GM21576 (cell line): ENCODE data around the gene NDRG2.
"Not testable (repeated sequence)": the region's sequence is repeated elsewhere in the genome, so short reads cannot be mapped to it uniquely, and the experiment has no call there.

Experiments used
- ATAC-seq: cut with Tn5 transposase; IDR thresholded peaks from one replicate; pipeline ENCODE4 v1.9.1; 2021; ENCODE audit warnings: mild to moderate bottlenecking, moderate library complexity; ENCODE audit not compliant: unreplicated experiment

The NDRG2 gene

DNA sequence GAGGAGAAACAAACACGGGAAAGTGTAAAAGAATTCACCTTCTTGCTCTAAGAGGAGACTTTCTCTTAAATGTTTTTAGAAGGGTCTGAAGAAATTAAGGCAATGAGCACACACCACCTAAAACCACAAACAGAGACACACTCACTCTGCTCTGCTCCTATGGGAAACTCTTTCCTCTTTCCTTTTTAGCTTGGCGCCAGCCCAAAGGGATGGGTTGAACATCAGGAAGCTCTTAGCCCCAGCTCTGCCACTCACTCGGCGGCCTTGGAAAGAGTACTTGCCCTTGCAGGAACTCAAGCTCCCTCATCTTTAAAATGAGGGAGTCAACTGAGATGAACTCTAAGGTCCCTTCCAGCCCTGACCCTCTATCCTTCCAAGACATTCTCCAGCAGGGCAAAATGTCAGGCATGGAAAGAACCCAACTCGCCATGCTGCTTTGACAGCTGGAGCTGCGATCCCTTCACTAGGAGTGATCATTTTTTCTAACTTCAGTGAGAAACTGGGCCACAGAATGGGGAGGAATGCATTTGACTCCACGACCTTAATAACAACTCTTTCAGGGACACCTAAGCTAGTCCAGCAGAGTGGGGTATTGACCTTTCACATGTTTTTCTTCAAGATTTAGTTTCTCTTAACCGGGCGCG is 31.8 kb upstream of the NDRG2 start:
- no peak for ATAC-seq

DNA sequence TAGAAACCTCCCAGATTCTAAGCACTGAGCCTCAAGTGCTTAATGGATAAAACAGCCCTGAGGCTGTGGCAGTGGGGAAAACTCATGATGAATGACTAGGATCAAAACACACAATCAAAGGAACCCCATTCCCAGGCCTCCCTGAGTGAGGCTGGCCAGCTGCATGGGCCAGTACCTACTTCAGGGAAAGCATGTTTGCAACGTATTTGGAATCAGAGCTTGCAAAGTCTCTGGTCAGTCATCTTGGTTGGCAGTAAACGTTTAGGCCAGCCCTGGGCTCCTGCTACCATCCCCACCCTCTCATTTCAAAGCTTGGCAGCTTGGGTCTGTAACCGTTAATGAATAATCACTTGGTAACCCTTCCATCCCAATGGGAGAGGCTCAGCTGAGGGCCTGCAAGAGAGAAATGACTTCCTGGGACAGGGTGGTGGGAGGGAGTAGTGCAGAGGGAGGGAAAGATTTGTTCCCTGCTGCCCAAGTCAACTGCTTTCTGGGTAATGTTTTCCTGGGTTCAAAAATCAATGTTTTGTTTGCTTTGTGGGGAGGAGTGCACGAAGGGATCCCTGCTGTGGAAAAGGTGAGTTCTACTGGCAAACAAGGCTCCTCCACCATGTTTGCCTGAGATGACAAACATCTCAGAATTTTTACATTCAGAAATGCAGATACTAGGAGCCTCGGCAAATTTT is 30.7 kb upstream of the NDRG2 start:
- ATAC-seq, result no peak

DNA sequence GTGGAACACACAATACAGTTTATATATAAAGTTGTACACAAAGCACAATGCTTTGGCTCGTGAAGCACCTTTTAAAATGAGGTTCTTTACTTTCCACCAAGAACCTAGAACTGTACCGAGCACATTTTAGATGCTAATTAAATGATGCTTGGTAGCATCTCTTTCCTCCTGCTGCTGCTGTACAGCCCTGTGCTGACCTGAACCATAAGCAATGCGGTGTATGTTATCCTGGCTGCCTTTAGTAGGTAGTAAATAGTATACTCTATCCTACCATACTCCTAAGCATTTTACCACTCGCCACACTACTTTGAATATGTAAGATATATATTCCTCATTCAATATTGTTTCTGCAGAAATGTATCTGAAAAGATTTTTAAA is 29.9 kb upstream of the NDRG2 start:
- ATAC-seq, result no peak

DNA sequence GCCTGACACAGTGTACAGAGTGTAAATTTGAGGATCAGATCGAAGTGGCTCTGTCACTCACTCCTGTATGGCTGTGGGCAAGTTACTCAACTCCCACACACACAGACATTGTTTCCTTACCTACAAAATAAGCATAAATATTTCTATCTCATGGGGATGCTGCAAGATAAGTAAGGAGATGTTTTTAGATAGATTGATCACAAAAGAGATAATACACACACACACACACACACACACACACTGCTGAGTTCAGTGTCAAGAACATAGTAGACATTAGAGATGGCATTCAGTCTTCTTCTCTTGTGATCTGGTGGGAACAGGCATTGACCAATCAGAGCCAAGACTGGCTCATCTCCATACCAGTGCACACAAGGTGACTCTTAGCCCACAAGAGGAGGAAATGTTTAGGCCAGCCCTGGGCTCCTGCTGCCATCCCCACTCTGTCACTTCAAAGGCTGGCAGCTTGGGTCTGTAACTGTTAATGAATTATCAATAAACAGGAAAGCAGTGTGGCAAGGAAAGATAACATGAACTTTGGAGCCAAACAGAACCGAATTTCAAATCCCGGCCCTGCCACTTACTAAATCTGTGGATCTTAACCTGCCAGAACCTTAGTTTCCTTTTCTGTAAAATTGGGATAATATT is 29.4 kb upstream of the NDRG2 start:
- no peak for ATAC-seq

DNA sequence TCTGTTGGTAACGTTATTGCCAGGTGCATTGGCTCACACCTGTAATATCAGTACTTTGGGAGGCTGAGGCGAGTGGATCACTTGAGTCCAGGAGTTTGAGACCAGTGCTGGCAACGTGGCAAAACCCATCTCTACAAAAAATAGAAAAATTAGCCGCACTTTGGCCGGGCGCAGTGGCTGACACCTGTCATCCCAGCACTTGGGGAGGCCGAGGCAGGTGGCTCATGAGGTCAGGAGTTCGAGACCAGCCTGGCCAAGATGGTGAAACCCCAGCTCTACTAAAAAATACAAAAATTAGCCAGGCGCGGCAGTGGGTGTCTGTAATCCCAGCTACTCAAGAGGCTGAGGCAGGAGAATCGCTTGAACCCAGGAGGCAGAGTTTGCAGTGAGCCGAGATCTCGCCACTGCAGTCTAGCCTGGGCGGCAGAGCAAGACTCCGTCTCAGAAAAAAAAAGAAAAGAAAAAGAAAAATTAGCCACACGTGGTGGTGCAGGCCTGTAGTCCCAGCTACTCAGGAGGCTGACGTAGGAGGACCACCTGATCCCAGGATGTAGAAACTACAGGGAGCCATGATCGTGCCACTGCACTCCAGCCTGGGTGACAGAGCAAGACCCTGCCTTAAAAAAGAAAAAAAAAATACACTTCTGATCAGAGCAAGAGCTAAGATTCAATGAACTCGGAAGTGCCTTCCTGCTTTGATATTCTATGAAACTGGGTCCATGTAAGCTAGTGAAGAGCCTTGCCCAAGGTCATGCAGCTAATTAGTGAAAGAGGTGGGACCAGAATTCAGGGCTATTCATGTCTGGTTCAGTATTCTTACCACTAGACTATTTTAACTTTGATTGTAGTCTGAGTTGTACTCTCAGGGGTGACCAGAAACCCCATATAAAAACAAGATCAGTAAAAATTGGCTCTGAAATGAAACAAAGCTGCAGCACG is 28.6 kb upstream of the NDRG2 start:
- ATAC-seq, result no peak

DNA sequence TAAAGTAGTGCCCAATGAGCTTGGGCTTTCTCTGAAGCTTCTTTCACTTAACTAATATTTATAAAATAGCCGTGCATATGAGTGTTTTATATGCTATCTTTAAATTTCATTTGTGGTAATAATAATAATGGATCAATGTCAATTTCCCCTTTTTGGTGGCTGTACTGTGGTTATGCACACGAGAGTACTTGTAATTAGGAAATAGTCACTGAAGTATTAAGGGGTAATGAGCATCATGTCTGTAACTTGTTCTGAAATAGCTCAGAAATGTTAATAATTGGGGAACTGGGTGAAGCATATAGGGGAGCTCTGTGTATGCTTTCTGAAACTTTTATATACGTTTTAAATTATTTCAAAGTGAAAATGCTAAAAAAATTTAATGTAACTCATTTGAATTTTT is 25.7 kb upstream of the NDRG2 start:
- no peak for ATAC-seq

DNA sequence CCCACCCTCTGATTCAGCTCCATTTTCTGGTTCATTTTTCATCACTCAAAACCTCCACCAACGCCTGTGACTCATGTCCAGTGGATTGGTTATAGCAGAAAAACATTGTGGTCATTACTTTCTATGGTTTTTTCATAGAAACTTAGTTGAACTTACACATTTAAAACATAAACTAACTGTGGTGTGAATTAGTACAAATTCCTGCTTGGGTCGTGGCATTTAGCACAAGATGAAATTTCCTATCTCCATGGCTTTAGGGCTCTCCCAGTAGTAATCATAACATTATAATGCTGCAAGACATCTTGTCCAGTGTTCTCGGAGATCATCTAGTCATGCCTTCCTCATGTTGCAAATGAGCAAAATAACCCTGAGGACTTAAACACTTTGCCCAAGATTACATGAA is 24.4 kb upstream of the NDRG2 start:
- ATAC-seq, result no peak

DNA sequence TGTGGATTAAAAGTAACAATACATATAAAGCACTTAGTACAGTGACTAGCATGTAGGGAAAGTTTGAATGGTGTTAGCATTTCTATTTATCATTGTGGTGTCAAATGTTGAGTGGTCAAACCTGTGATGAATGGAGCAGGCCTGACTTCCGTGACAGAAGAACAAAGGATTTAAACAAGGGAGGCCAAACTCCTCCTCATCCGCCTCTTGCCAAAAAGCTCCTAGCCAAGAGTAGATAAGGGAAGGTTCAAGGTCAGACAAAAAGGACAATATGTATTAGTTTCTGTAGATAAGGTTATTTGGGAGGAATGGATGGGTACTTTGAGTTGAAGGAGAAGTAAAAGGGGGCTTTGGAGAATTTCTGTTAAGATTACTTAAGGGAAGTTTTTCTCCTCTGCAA is 23.8 kb upstream of the NDRG2 start:
- ATAC-seq, result no peak

DNA sequence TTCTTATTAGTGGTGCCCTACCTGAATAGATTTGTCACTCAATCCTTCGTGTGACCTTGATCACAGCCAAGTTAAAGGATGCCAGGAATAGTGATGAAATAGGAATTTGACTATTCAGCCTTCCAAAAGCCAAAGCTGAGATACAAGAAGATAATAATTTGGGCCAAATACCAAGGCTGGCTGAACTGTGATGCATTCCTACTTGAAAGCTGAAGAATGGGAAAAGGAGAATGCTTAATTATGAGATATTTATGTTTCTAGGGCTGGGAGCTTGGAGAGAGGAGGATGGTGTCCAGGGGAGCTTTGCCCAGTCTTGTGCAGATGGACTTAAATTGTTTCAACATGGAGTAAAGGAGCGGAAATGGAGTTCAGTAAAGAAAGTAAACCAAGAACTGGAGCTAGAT is 22.5 kb upstream of the NDRG2 start:
- no peak for ATAC-seq

DNA sequence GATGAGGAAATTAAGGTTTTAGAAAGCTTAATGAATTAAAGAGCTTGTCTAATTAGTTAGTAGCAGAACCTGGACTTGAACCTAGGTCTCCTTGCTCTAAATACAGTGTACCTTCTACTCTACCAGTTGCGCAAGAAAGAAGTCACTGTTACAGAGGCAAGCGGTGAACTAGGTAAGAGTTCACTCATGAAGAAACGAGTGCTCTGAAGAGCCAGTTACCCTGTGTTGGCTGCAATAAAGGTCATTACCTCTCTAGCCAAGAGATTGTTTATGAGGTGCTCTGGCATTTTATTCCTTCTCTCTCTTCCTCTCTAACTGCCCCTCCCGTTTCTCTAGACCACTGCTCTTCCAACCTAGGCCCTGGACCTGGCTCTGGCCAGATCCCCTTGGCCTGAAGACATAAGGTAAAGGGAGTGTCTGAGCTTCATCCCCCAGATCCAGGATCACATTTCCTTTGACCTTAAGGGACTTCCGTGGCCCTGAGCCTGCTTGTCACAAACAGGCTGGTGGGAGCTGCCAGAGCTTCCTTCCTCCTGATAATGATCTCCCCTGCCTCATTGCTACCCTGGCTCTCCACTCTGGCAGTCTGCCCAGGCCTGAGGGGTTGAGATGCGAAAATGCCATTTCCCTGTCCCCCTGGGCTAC is 19.2 kb upstream of the NDRG2 start:
- no peak for ATAC-seq

DNA sequence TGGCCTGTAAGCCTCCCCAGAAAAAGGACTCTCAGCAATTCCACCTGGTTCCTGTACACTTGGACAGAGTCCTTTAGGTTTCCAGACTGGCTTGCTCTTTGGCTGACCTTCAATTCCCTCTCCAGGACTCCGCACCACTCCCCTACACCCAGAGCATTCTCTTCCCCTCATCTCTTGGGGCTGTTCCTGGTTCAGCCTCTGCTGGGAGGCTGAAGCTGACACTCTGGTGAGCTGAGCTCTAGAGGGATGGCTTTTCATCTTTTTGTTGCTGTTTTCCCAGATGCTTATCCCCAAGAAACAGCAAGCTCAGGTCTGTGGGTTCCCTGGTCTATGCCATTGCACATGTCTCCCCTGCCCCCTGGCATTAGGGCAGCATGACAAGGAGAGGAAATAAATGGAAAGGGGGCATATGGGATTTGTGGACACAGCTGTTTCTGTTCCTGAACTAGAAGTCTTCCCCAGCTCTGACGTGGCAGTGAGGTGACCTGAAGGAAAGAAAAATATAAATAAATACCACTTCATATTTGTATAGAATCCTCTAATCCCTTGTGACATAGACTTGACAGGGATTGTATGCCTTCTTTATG is 18.6 kb upstream of the NDRG2 start:
- no peak for ATAC-seq

DNA sequence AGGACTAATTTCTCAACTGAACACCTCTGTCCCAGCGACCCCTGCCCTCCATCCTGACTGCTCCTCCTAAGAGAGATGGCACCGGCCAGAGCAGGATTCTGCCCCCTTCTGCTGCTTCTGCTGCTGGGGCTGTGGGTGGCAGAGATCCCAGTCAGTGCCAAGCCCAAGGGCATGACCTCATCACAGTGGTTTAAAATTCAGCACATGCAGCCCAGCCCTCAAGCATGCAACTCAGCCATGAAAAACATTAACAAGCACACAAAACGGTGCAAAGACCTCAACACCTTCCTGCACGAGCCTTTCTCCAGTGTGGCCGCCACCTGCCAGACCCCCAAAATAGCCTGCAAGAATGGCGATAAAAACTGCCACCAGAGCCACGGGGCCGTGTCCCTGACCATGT is 18.1 kb upstream of the NDRG2 start:
- no peak for ATAC-seq

DNA sequence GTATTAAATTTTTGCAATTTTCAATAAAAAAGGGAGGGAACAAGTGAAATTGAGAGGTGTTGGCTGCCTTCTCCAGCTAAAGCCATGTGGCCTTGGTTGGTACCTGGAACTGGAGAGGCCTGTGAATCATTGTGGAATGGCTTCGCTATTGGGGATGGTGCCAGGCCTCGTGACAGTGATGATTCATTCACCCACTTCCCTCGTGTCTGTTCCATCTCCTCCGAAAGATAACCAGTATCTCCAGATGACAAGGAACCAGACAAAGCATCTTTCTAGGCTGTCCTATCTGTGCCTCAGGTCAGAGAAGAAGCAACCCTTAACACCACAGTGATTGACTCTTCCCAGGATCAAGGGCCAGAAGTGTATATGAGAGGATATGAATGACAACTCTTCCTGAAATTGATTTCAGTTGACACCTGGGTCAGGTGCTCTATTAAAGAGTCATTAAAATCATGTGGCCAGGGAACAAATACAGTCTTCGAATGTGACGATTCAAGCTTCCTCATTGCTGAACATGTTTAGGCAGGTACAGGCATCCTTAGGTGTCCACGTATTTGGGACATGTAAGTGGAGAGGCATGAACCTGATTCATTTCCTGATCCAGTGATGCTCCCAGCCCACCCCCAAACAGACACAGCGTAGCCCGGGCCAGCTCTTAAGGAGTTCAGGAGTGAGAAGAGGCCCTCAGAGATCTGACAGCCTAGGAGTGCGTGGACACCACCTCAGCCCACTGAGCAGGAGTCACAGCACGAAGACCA is 17.0 kb upstream of the NDRG2 start, which contains the start of gene RNASE7:
Gene RNASE7 (plus strand): TSS at position 687 of the 758 bp plus-strand sequence. CDS start 631 bp downstream, outside the sequence.
- ATAC-seq, result no peak

DNA sequence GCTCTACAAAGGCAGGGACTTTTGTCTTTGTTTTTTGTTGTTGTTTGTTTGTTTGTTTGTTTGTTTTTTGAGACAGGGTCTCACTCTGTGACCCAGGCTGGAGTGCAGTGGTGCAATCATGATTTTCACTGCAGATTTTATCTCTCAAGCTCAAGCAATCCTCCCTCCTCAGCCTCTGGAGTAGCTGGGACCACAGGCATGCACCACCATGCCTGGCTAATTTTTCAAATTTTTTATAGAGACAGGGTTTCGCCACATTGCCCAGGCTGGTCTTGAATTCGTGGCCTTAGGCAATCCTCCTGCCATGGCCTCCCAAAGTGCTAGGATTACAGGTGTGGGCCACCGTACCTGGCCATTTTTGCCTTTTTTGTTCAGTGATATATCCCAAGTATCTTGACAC is 16.1 kb upstream of the NDRG2 start:
- not testable (repeated sequence) for ATAC-seq

DNA sequence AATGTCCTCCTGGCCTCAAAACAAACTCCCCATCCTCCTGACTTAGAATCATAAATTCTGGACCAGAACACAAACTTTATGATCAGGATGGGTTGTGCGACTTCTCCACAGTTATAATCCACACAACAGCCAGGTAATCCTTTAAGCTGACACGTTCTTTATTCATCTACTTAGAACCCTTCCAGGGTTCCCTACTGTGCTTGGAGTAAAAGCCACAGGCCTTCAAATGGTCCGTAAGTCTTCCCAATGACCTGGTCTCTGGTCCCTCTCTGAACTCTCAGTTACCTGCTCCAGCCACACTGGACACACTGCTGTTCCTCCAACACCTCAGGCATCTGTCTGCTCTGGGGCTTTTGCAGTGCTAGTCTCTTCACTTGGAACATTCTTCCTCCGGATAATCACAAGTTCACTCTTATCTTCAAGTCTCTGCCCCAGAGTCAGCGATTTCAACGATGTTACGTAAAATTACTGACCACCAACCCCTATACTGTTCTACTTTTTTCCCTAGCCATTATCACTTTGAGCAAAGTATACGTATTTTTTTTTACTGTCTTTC is 15.6 kb upstream of the NDRG2 start:
- ATAC-seq, result no peak

DNA sequence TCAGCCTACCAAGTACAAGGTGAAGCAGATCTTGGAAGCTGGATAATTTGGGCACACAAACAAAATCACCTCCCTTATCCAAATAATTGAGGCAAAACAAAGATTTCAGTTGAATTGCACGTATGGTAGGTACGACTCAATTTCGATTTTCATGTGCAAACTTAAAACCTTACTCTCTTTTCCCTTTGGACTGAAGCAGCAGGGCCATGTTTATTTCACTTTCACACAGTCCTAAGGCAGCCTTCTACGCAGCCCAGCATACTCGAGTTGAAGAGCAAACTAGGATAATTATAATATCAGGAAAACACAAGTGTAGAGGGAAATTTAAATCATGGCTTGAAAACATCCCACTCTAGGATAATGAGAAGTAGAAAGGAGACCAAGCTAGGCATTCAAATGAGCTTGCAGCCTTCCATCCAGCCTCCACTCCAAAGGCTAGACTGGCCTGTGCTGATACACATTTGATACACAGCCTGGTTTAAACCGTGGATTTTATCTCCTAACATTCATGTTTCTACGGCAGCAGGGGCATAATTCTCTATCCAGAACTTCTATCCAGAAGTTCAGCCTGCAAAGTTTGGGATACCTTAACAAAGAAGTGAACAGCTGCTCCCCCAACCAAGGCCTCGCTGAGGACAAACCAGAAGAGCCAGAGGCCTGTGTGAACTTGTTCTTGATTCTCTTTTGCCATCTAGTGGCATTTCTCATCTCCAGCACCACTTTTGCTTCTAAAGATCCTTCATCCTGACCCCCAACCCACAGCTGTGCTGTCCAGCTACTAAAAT is 14.9 kb upstream of the NDRG2 start:
- no peak for ATAC-seq

DNA sequence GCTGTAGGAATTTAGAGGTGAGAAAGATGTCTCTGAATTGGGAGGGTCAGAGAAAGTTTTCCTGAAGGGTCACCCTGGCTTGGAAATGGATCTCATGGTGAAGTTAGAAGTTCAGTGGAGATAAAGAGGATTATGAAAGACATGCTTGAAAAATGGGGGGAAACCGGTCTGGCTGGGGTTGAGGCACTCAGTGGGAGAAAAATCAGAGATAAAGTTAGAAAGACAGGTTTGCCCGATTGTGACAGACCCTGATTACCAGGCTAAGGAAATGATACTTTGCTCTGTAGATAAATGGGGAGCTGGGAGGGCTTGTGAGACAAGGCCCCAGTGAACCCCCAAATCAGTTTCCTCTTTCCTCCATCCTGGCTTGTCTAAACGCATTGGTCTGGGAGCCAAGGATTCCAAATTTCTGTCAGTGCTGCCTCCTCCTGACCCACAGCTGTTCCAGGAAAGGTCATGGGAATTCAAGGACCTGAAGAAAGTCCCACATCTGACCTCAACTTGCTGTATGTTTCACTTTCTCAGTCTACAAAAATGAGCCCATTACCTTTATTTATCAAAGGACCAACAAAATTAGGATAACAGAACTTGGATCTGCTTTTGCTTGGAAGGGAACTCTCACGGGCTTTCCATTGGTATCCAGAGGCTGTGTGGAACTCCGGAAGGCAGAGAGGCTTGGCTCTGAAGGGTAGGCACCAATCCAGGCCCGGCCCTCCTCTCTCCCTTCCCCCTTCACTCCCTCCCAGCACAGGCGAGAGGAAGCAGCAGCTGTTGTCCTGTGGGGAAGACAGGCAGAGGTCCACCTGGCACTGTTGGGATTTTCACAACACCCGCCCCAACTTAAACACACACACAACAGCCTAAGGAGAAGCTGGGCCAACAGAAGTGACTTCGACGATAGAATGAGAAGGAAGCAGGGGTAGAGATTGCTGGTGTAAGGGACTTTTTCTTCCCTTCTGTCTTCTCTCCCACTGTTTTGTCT is 13.9 kb upstream of the NDRG2 start:
- ATAC-seq, result no peak
